HG03196 (cell line): Measurements from ENCODE around the gene PRIMPOL.
A peak's percentile ranks its signal among the peaks of the same experiment; 100 is the strongest.
"Not testable (repeated sequence)": the region's sequence is repeated elsewhere in the genome, so short reads cannot be mapped to it uniquely, and the experiment has no call there.

Experiments
- ATAC-seq: cut with Tn5 transposase; IDR thresholded peaks from one replicate; pipeline ENCODE4 v1.9.1; 2021; ENCODE audit not compliant: unreplicated experiment

PRIMPOL gene, protein sequence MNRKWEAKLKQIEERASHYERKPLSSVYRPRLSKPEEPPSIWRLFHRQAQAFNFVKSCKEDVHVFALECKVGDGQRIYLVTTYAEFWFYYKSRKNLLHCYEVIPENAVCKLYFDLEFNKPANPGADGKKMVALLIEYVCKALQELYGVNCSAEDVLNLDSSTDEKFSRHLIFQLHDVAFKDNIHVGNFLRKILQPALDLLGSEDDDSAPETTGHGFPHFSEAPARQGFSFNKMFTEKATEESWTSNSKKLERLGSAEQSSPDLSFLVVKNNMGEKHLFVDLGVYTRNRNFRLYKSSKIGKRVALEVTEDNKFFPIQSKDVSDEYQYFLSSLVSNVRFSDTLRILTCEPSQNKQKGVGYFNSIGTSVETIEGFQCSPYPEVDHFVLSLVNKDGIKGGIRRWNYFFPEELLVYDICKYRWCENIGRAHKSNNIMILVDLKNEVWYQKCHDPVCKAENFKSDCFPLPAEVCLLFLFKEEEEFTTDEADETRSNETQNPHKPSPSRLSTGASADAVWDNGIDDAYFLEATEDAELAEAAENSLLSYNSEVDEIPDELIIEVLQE

DNA sequence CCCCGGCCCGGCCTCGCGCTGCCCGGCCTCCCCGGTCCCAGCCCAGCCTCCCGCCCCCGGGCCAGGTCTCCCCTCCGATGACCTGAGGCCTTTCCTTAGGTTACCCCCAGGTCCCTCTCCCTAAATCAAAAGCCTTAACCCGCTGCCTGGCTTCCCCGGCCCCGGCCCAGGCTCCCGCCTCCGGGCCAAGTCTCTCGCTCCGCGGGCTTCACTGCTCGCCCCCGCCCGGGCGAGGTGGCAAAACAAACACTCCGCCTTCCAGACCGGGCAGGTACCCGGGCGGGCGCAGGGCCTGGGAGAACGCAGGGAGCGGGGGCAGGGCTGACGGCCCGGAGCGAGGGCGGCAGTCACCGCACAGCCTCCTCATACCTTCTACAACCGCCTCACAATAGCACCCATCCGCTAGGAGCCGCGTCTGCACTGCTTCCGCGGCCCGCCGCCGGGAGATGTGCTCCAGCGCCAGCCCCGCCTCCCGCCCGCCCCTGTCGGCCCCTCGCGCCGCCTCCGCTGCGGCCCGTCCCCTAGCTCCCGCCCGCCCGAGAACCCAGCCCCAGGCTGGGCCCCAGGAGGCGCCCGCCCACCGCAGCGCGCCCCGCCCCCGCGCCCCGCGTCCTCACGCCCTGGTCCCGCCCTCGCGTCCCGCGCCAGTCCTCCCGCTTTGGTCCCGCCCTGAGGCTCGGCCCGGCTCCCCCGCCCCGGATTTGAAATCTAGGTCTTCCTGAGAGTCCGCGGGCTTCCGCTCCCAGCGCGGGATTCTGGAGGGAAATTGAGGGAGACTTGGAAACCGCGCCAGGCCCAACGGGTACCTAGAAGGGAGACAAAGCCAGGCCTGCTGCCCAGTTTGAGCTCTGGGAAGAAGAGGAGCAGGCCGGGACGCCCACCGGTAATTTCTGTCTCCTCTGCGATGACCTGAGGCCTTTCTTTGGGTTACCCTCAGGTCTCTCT lies at the start of gene PRIMPOL, which contains the start of gene CASP3:
Gene PRIMPOL (plus strand): TSS at position 713 of the 945 bp plus-strand sequence. CDS start 7,403 bp downstream, outside the sequence.
Gene CASP3 (minus strand): TSS at position 422 of the 945 bp plus-strand sequence. CDS start 10,994 bp downstream, outside the sequence.
- peak; percentile 80 for ATAC-seq

DNA sequence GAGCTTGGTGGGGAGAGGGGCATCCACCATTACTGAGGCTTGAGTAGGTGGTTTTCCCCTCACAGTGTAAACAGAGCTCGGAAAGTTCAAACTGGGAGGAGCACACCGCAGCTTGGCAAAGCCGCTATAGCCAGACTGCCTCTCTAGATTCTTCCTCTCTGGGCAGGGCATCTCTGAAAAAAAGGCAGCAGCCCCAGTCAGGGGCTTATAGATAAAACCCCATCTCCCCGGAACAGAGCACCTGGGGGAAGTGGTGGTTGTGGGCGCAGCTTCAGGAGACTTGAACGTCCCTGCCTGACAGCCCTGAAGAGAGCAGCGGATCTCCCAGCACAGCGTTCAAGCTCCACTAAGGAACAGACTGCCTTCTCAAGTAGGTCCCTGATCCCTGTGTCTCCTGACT lies 48.6 kb upstream of the PRIMPOL start:
- ATAC-seq = not testable (repeated sequence)

DNA sequence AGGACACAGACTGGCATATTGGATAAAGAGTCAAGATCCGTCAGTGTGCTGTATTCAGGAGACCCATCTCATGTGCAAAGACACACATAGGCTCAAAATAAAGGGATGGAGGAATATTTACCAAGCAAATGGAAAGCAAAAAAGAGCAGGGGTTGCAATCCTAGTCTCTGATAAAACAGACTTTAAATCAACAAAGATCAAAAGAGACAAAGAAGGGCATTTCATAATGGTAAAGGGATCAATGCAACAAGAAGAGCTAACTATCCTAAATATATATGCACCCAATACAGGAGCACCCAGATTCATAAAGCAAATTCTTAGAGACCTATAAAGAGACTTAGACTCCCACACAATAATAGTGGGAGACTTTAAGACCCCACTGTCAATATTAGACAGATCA lies 46.7 kb upstream of the PRIMPOL start:
- not testable (repeated sequence) for ATAC-seq

DNA sequence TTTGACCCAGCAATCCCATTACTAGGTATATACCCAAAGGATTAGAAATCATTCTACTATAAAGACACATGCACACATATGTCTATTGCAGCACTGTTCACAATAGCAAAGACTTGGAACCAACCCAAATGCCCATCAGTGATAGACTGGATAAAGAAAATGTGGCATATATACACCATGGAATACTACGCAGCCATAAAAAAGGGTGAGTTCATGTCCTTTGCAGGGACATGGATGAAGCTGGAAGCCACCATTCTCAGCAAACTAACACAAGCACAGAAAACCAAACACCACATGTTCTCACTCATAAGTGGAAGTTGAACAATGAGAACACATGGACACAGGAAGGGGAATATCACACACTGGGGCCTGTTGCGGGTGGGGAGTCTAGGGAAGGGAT lies 42.1 kb upstream of the PRIMPOL start:
- ATAC-seq = not testable (repeated sequence)

DNA sequence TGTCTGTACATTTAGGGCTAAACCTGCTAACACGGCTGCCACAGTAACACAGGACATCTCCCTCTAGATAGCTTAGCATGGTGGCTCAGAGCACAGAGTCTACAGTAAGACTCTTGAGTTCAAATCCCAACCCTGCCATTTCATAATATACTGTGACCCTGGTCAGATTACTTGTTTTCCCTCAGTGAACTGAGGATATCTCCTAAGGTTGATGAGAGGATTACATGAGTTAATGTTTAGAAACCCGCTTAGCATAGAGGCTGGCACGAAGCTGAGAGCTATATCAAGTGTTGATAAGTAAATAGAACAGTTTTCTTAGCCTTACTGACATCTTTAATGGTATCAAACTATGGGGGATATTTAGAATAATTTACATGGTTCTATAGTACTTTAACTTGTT lies 37.5 kb upstream of the PRIMPOL start:
- ATAC-seq = no peak

DNA sequence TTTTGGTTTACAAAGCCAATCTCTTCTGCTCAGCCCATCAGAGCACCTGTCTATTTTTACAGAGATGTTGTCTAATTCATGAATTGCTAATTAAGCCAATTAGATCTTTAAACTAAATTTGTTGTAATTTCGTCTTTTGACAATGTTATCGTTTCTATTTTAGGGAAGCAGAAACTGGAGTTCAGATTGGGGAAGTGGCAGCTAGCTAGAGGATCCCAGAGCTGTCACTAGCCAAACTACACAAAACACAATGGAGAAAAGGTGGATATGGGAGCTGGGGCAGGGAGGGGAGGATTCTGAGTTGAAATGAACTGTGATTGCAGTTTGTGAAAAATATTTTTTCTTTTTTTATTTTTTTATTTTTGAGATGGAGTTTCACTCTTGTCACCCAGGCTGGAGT lies 36.1 kb upstream of the PRIMPOL start:
- no peak for ATAC-seq

DNA sequence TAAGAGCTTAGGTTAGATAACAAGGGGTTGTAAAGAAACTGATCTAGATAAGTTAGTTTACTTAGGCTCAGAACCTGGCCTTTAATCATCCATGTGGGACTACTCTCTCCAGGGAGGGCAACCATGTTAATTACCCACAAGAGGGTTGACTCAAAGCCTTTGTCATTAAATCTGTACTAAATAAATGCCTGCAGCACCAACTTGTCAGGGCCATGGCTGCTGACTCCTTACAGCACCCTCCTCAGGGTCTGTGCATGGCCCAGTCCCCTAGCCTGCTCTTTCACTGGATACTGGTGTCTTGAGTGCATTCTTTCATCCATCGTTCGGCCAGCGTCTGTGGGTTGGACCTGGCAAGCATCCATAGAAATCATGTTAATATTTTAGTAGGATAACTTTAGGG lies 35.0 kb upstream of the PRIMPOL start:
- ATAC-seq = no peak

DNA sequence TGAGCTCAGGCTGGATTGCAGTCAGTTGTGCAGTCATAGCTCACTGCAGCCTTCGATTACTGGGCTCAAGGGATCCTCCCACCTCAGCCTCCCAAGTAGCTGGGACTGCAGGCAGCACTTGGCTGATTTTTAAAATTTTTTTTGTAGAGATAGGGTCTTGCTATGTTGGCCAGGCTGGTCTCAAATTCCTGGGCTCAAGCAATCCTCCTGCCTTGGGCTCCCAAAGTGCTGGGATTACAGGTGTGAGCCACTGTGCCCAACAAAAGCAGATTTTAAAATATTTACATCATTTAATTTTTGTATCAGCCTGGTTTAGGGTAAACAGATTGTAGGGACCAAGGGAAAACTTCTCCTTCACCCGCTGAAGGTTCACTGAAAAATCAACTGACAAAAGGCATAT lies 33.4 kb upstream of the PRIMPOL start:
- ATAC-seq = not testable (repeated sequence)

DNA sequence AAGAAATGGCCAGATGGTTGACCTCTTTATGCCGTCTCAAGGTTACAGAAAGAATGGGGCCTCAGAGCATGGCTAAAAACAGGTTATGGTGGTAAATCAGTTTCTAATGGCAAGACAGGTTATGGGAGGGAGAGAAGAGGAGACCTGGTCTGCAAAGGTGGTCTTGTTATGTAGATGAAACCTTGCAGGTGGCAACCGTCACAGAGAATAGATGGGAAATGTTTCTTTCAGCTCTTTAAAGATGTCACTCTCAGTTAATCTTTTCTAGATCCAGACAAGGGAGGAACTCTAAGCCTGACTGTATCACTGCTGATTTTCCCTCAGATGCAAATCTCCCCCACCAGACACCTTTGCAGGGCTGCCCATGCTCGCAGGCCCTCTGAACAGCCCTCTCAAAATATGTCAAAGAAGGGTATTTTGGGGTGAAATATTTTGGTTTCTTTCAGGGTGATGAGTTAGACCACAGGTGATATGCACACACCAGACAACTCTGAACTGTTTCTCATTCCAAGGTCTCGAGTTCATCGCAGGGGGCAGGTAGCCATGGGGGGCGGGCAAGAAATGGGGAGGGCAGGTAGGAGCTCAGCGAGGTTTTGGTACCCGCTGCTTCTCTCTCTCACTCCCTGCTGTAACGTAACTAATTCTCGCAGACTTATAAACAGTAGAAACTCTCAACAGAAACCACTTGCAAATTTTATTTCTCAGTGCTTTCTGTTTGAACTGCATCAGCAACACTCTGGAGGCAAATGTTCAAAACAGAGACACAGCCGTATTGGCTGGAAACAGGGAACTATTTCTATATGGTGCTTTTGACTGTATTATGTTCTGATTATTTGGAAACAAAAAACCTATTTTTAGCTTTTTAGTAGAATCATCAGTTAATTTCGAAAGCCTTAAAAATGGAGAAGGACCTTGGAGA lies 32.6 kb upstream of the PRIMPOL start:
- ATAC-seq = peak; percentile 80

DNA sequence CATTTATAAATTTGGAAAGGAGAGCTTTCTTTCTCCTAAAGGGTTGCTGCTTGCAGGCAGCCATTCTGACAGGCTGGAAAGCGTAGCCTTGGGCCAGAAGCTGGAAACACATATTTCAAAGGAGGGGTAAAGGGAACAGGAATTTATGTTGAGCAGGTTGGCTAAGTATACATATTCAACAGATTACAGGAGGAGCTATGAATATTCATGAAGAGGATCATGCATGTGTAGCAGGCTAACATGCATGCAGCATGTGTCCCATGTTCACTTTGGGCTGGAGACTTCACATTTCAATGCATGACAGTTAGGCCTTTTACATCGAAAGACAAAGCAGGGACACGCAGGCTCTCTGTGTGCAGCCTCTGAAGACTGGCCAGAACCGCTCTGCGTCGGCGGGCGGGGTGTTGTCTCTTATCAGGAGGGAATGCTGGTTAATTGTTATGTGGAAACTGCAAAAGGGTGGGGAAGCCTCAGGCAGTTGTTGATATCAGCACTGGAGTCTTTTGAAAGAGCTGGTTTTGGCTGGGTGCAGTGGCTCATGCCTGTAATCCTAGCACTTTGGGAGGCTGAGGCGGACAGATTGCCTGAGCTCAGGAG lies 31.8 kb upstream of the PRIMPOL start:
- ATAC-seq = no peak

DNA sequence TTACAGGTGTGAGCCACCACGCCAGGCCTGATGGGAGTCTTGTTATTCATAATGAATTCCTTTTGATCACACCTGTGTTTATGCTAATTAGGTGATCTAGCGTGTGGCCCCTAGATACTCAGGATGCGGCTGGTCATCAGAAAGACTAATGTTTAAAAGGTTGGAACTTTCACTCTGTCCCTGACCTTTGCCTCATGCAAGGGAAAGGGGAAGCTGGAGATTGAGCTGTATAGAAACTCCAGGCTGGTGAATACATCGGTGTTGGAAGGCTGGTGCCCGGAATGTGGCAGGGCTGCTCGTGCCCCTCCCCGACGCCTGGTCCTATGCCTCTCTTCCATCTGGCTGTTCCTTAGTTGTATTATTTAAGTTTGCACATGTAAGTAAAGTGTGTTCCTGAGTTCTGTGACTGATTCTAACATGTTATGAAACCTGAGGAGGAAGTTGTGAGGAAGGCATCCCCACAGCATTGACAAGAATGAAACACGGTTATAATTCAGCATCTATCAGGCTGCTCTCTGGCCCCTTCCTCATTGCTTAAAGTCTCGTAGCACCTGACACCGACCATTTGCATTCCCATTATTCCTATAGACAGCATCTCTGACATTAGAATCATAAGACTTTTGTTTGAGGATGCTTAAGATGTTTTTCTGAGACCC lies 29.2 kb upstream of the PRIMPOL start:
- no peak for ATAC-seq

DNA sequence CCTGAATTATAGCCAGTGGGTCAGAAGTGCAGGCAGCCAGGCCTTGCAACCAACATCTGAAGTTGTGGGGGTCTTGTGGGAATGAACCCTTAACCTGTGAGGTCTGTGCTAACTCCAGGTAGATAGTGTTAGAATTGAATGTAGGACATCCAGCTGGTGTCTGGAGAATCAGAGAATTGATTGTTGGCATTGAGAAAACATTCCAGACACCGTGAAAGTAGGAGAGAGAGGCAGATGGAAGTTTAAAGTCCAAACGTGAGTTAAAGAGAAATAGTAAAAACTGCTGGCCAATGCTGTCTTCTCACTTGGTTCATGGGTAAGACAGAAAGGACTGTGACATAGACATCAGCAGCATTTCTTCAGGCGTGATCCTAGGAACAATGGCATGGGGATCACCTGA lies 28.0 kb upstream of the PRIMPOL start:
- ATAC-seq = no peak

DNA sequence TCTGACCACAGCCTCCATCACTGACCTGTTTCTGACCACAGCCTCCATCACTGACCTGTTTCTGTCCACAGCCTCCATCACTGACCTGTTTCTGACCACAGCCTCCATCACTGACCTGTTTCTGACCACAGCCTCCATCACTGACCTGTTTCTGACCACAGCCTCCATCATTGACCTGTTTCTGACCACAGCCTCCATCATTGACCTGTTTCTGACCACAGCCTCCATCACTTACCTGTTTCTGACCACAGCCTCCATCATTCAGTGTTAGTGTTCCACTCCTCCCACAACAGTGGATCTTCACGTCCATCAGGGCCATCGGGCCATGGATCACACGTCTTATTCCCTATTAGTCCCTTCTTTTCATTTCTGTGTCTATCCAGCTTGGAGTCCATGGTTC lies 25.0 kb upstream of the PRIMPOL start:
- not testable (repeated sequence) for ATAC-seq

DNA sequence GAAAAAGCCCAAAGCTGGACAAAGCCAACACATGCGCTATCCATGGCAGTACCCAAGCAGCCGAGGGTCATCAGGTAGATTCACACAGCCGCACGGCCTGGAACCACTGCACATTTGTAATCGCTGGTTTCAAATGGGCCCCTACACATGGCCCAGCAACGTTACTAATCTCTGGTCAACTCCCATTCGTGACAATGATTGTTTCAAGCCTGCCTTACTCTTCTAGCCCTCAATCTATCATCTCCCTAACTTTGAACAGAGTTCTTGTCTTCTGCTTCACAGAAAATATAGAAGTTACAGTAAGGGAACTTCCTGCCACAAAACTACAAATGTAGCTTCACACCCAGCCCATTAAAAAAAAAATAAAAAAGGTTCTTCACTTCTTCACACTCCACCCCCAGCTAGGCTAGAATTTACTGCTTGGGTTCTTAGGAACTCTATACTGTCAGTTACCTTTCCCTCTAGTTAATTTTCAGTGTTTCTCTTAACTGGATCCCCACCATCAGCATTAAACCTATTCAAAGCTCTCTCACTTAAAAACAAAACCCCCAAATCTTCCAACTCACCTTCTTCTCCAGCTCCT lies 24.5 kb upstream of the PRIMPOL start:
- ATAC-seq = no peak

DNA sequence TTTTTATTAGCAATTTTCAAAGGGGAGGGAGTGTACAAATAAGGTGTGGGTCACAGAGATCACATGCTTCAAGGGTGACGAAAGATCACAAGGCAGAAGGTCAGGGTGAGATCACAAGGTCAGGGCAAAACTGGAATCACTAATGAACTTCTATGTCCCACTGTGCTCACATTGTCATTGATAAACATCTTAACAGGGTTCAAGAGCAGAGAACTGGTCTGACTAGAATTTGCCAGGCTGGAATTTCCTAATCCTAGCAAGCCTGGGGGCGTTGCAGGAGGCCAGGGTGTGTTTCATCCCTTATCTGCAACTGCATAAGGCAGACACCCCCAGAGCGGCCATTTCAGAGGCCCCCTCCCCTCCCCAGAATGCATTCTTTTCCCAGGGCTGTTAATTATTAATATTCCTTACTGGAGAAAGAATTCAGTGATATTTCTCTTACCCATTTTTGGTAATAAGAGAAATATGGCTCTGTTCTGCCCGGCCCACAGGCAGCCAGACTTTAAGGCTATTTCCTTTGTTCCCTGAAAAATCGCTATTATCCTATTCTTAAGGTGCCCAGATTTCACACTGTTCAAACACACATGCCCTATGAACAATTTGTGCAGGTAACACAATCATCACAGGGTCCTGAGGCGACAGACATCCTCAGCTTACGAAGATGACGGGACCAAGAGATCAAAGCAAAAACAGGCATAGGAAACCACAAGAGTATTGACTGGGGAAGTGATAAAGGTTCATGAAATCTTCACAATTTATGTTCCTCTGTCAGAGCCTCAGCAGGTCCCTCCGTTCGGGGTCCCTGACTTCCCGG lies 23.5 kb upstream of the PRIMPOL start:
- ATAC-seq = not testable (repeated sequence)

DNA sequence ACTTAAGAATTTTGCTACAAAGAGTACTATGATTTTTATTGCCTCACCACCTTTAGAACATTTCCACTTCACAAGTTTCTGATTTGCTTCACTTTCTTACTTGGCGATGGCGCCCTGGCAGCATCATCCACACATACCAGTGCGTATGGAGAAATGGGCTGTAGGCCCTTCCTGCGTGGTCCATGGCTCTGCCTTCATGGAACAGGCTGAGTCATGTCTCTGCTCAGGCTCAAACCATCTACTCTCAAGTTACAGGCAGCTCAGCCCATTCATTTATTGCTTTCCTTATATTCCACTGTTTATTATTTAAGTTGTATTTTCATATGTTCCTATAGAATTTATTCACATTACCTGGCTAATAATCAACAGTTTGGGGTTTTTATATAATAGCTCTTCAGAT lies 21.4 kb upstream of the PRIMPOL start:
- no peak for ATAC-seq

DNA sequence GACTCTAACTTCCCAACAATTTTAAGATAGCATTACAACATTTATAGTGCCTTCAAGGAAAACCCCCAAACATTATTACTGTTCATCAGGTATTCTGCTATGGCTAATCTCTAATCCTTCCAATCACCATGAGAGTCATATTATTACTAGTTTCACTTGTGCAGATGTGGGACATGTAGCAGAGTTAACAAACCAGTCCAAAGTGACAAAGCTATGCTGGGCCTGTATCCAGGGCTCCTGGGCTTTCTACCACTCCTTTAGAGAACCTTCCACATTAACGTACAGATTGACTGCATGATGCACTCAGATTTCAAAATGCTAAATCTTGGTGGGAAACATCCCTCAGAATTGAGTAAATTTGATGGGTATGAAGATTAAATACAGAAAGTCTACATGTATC lies 16.7 kb upstream of the PRIMPOL start:
- ATAC-seq = no peak

DNA sequence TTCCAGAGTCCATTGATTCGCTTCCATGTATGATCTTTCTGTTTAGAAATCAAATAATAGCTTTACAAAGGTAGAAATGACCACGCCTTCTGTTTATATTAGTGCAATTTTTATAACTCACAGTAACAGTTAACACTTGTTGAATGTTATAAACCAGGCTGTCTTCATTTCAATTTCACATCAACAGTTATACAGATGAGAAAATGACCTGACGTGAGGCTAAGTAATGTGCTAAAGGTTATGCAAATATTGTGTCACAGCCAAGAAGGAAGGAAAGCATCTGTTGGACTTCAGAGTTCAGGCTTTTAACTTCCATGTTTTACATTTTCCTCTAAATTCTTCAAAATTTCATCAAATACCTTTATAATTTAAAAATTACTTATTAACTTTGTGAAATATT lies 14.2 kb upstream of the PRIMPOL start:
- no peak for ATAC-seq
